HG03565 (cell line): ENCODE results near the gene MPPE1.
"Not testable (repeated sequence)": the region's sequence is repeated elsewhere in the genome, so short reads cannot be mapped to it uniquely, and the experiment has no call there.

ENCODE experiments used
- ATAC-seq: cut with Tn5 transposase; IDR thresholded peaks from one replicate; pipeline ENCODE4 v1.9.1; 2021; ENCODE audit warnings: mild to moderate bottlenecking, moderate library complexity; ENCODE audit not compliant: unreplicated experiment

The MPPE1 gene

GRCh38 chr18:11859282-11859830 is 48.8 kb downstream of the MPPE1 start:
- no peak for ATAC-seq

GRCh38 chr18:11857177-11857887 is 50.8 kb downstream of the MPPE1 start:
- no peak for ATAC-seq

GRCh38 chr18:11854554-11854953 is 53.6 kb downstream of the MPPE1 start:
- not testable (repeated sequence) for ATAC-seq

GRCh38 chr18:11851806-11852337 is 56.2 kb downstream of the MPPE1 start:
- no peak for ATAC-seq

- ATAC-seq = peak; percentile 87
Observed at GRCh38 chr18:11851146-11851805, 56.8 kb downstream of the MPPE1 start, which contains the start of gene CHMP1B. Gene CHMP1B, plus strand, starts transcription at chr18:11851413. Its CDS starts 99 bp downstream, at chr18:11851512.

GRCh38 chr18:11850821-11851145 is 57.3 kb downstream of the MPPE1 start:
- no peak for ATAC-seq

GRCh38 chr18:11849841-11850634 is 58.1 kb downstream of the MPPE1 start:
- no peak for ATAC-seq

GRCh38 chr18:11849279-11849678 is 58.8 kb downstream of the MPPE1 start:
- no peak for ATAC-seq

GRCh38 chr18:11847811-11848210 is 60.3 kb downstream of the MPPE1 start:
- ATAC-seq = no peak

- no peak for ATAC-seq
Observed at GRCh38 chr18:11845654-11846053, 62.5 kb downstream of the MPPE1 start.

- no peak for ATAC-seq
Observed at GRCh38 chr18:11844436-11844835, 63.7 kb downstream of the MPPE1 start.

- no peak for ATAC-seq
Observed at GRCh38 chr18:11842562-11842961, 65.6 kb downstream of the MPPE1 start.

GRCh38 chr18:11840493-11840892 is 67.6 kb downstream of the MPPE1 start:
- no peak for ATAC-seq

- ATAC-seq = no peak
Observed at GRCh38 chr18:11839556-11839955, 68.6 kb downstream of the MPPE1 start.

- no peak for ATAC-seq
Observed at GRCh38 chr18:11834772-11835171, 73.3 kb downstream of the MPPE1 start.
